HPDE6-E6E7 (cell line): ENCODE data around the gene CXCL6.

Source experiments
- DNase-seq: peaks from one replicate; pipeline ENCODE4 v3.0.0; 2011; ENCODE audit warnings: missing footprints; ENCODE audit errors: extremely low spot score

CXCL6 gene

DNA sequence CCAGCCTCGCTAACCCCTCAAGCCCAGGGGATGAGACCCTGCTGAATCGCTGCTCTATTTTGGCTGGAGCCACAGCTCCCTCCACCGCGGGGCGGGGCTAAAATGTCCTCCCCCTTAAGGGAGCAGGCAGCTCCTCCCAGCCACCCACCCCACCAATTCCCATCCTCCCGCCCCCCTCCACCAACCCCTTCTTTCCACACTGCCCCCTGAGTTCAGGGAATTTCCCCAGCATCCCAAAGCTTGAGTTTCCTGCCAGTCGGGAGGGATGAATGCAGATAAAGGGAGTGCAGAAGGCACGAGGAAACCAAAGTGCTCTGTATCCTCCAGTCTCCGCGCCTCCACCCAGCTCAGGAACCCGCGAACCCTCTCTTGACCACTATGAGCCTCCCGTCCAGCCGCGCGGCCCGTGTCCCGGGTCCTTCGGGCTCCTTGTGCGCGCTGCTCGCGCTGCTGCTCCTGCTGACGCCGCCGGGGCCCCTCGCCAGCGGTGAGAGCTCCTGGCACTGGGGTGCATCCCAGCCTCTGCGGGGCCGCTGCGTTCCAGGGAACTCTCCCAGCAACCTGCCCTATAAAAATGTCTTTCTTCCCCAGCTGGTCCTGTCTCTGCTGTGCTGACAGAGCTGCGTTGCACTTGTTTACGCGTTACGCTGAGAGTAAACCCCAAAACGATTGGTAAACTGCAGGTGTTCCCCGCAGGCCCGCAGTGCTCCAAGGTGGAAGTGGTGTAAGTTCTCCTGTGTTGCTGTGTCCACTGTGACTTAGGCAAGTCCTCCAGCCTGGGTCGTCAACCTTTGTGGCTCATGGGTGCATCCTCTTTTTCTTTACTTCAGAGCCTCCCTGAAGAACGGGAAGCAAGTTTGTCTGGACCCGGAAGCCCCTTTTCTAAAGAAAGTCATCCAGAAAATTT, at the start of gene CXCL6:
Gene CXCL6 (plus strand): TSS at position 306 of the 907 bp plus-strand sequence. CDS start 73 bp downstream, at position 379.
- no peak for DNase-seq

DNA sequence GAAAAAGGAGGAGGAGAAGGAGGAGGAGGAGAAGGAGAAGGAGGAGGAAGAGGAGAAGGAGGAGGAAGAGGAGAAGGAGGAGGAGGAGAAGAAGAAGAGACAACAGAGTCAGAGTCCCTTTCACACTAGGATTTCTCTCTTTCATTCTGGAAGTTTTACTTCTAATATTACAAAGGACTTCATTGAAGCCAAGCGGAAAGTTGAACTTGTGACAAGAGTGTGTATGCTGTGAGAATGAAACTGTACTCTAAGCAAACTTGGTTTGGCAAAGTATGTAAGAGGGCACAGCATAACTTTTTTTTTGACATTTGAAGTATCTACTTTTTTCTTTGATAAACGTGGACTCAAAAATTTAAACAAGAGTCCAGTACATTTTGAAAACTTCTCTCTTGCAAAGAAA, 48.1 kb upstream of the CXCL6 start:
- no peak for DNase-seq

- no peak for DNase-seq
Measured at GRCh38 chr4:73798842-73799241, 37.6 kb upstream of the CXCL6 start.

- no peak for DNase-seq
Measured at GRCh38 chr4:73800206-73800605, 36.3 kb upstream of the CXCL6 start.

- DNase-seq: no peak
Measured at GRCh38 chr4:73801692-73802091, 34.8 kb upstream of the CXCL6 start.

GRCh38 chr4:73803213-73803612, 33.3 kb upstream of the CXCL6 start:
- no peak for DNase-seq

GRCh38 chr4:73810191-73810590, 26.3 kb upstream of the CXCL6 start:
- no peak for DNase-seq

GRCh38 chr4:73811841-73812240, 24.6 kb upstream of the CXCL6 start:
- no peak for DNase-seq

GRCh38 chr4:73814679-73815078, 21.8 kb upstream of the CXCL6 start:
- no peak for DNase-seq

DNA sequence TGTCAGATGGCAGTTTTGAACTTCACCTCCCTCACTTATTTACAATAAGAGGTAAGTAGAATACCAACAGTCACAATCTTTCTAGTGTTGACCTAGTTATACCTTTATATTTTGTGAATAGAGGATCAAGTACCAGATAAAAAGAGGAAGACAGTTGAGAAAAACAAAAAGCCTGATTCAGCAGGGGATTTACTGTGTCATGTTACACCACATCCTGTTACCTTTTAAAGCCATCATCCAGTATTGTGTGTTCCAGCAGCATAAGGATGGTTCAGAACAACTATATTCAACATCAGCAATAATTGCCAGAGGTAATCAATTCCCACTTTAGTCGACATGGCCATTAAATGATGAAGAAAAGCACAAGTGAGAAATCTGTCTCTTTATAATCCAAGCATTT, 21.3 kb upstream of the CXCL6 start:
- DNase-seq: no peak

DNA sequence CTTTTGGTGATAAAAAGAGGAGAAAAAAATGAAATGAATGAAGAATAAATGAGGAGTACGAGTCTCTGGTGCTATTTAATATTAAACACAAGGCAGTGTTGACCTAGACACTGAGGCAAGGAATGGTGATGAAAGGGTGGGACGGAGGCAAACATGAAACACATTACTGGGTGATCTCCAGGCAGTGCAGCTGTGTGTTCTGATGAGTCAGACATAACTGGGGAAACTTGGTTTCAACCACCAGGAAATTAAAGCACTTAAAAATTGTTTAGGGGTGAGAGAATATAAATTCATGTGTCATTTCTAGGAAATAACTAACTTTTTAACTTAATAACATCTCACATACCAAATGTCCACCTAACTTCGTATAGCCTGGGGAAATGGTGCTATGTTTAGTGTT, 19.7 kb upstream of the CXCL6 start:
- DNase-seq: peak; percentile 23

- no peak for DNase-seq
Measured at GRCh38 chr4:73817341-73817740, 19.1 kb upstream of the CXCL6 start.

DNA sequence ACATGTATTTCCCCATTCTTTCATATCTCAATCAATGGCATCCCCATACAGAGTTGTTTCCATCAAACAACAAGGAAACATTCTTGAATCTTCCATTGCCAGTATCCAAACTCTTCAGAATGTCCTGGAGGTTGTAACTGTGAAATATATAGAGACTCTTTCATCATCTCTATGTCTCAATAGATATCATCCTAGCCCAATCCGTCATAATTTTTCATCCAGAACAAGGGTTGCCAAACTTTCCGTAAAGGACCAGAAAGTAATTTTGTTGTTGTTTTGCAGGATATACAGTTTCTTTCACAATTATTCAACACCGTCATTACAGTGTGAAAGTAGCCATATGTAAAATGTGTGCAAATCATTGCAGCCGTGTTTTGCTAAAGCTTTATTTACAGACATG, 15.2 kb upstream of the CXCL6 start:
- DNase-seq: no peak

DNA sequence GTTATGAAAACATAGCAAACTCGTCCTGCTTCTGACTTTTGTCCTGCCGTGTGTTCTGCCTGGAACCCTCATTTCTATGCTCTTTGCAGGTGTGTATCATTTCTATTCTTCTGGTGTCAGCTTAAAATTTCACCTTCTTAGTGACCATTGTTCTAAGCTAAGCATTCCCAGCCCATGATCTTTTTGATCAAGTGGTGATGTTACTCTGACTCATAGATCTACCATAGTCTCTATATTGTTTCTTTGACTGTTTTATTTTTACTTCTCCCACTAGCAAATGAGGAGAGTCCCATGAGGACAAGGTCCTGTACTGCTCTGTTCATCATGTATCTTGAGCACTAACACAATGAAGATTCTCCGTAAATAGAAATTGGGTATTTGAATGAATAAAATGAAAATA, 14.1 kb upstream of the CXCL6 start:
- peak; percentile 15 for DNase-seq

DNA sequence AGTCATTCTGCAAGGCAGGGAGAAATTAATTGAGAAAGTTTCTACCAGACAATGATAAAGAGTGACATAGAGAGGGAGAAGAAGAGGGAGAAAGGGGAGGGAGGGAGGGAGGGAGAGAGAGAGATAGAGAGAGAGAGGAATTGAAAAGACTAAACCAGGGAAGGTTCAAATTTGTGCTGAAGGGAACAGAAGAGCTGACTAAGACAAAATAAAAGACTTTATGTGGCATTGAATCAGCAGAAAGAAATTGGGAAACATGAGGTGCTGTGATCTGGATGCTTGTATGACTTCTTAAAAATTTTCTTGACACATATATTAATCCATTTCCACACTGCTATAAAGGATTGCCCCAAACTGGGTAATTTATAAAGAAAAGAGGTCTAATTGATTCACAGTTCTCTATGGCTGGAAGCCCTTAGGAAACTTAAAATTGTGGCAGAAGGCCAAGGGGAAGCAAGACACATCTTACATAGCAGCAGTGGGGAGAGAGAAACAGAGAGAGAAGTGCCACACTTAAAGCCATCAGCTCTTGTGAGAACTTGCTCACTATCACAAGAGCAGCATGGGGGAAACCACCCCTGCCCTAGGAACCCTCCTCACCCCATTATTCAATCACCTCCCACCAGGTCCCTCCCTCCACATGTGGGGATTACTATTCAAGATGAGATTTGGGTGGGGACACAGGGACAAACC, 13.5 kb upstream of the CXCL6 start:
- no peak for DNase-seq

- no peak for DNase-seq
Measured at GRCh38 chr4:73823760-73824159, 12.7 kb upstream of the CXCL6 start.

DNA sequence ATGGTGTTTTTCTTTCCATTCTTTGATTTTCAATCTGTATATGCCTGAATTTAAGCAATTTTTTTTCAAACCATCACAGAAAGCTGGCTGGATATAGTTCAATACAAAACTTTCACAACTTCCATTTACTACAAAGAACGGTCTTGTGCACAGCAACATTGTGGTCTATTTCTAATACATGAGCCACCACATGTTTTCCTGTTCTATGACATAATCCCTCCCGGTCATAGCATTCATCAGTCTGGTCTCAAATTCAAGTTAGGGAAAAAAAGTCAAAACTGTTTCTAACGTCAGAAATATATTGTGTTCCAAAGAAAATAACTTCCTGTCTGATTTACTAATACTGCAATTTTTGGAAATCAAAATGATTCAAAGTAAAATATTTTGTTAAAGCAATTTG, 7.5 kb upstream of the CXCL6 start:
- no peak for DNase-seq

GRCh38 chr4:73831569-73831968, 4.9 kb upstream of the CXCL6 start:
- no peak for DNase-seq

DNA sequence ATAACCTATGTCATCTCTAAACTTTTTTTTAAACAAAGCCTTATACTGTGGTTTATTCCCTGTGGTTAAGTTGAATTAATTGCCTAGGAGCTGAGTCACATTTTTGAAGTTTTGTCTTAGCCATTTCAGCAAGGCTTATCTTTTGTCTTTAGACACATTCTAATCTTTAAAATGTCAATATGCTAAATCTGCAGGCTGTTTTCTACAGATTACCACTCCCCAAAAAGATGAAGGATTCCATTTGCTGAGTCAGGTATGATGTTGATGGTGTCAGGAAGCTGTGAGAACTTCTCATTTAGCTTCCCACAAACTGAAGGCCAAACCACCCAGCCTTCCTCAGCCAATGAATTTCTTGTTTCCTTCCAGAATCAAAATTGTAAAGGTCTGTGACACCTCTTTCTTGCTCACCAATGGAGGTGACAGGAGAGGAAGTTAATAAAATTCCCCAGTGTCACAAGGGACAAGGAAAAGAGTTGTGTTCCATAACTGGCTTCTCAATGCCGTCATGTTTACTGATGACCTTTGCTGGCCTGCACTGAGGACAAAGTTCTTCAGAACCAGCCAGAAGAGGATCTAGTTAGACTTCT, 3.7 kb upstream of the CXCL6 start:
- DNase-seq: no peak

- no peak for DNase-seq
Measured at GRCh38 chr4:73839071-73839470, 2.6 kb downstream of the CXCL6 start.

DNA sequence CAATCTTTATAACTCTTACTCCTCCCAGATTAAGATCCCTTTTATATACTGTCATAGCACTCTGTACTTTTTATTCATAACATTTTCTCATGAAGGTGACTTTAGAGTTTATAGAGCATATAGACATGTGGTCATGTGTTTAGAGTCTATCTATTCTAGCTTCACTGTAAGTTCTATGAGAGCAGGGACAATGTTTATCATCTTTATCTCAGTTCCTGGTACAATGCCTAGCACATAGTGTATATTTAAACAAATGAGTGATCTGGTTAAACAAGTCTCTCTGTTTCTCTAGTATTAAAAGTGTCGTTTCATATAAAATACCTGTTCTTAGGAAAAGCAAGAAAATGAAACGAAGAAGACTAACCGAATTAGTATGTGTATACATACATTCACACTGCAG, 3.2 kb downstream of the CXCL6 start:
- no peak for DNase-seq

DNA sequence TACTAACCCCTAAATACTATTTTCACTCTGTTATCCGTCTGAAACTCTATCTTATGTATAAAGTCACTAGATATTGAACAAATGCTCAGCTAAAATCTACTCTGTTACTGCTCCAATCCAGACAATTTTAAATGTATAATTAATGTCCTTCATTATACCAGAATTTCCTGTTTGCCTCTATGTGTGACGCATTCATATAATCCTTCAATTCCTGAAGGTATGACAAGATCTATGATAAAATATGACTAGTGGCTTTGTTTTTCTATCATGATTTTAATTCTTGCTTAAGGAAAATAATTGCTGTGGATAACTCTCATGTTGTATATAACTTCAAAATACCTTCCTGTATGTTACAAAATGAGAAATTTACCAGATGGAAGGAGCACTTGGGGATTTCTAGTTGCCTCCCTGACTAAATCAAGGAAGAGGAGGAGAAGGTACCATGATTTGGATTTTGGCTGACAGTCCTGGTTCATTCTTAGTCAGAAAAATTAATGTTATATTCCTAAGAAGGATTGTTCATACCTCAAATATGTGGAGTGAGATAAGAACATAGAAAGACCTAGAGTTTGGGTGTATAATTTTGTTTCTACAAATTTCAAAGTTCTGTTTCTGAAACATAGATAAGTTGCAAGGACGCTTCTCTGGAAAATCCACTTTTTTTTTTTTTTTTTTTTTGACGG, 4.9 kb downstream of the CXCL6 start:
- no peak for DNase-seq
